GM12891 (cell line): Measurements from ENCODE around the gene GMPS.
"Not testable (repeated sequence)": the region's sequence is repeated elsewhere in the genome, so short reads cannot be mapped to it uniquely, and the experiment has no call there.

Experiments used
- POLR2A ChIP-seq: IDR thresholded peaks from 2 replicates; pipeline ENCODE4 v1.6.1; 2011; ENCODE audit warnings: low read depth, low read length, control low read depth
- POLR2AphosphoS5 ChIP-seq: IDR thresholded peaks from 2 replicates; pipeline ENCODE4 v1.6.1; 2011; ENCODE audit warnings: low read depth, low read length, control low read depth
- POU2F2 ChIP-seq: IDR thresholded peaks from 2 replicates; pipeline ENCODE4 v1.6.1; 2011; ENCODE audit warnings: low read depth, mild to moderate bottlenecking, control low read depth, low read length, moderate library complexity
- TAF1 ChIP-seq: IDR thresholded peaks from 2 replicates; pipeline ENCODE4 v1.6.1; 2011; ENCODE audit warnings: low read depth, low read length, control low read depth

DNA sequence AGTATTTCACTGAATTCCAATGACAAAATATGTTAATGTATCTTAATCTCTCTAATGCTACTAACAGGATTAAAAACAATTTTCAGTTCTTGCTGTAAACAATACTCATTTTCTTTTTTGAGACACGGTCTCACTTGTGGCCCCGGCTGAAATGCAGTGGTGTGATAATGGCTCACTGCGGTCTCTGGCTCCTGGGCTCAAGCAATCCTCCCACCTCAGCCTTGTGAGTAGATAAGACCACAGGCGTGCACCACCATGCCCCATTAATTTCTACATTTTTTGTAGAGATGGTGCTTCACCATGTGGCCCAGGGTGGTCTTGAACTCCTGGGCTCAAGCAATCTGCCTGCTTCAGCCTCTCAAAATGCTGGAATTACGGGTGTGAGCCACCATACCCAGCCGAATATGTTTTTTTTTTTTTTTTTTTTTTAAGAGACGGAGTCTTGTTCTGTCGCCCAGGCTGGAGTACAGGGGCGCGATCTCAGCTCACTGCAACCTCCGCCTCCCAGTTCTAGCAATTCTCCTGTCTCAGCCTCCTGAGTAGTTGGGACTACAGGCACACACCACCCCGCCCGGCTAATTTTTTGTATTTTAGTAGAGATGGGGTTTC, 41.9 kb upstream of the GMPS start:
- not testable (repeated sequence) for TF ChIP-seq POLR2A, TAF1, POU2F2, POLR2AphosphoS5
